Endothelial cell (in vitro differentiated cells): ENCODE data around the gene CUX1. TPM values are rescaled to one million over a fixed set of nuclear protein-coding genes. Genes with fewer than 3 reads are reported as not detected.
A peak's percentile ranks its signal among the peaks of the same experiment; 100 is the strongest.

Source experiments
- DNase-seq: peaks from one replicate; pipeline ENCODE4 v3.0.0; 2021; ENCODE audit warnings: low spot score
- H3K27ac Mint-ChIP-seq: one replicate; pipeline ENCODE4 v1.8.0; 2021; ENCODE audit warnings: mixed read lengths, inconsistent platforms; ENCODE audit not compliant: unreplicated experiment
- H3K27me3 Mint-ChIP-seq: one replicate; pipeline ENCODE4 v1.8.0; 2021; ENCODE audit warnings: mild to moderate bottlenecking, moderate library complexity, mixed read lengths, inconsistent platforms; ENCODE audit not compliant: unreplicated experiment
- H3K36me3 Mint-ChIP-seq: one replicate; pipeline ENCODE4 v1.8.0; 2021; ENCODE audit warnings: mild to moderate bottlenecking, low read depth, mixed read lengths, inconsistent platforms; ENCODE audit not compliant: unreplicated experiment
- H3K4me1 Mint-ChIP-seq: one replicate; pipeline ENCODE4 v1.8.0; 2021; ENCODE audit warnings: mild to moderate bottlenecking, mixed read lengths, inconsistent platforms; ENCODE audit not compliant: unreplicated experiment
- H3K4me3 Mint-ChIP-seq: one replicate; pipeline ENCODE4 v1.8.0; 2021; ENCODE audit warnings: mild to moderate bottlenecking, mixed read lengths, inconsistent platforms; ENCODE audit not compliant: unreplicated experiment
- H3K9me3 Mint-ChIP-seq: one replicate; pipeline ENCODE4 v1.8.0; 2021; ENCODE audit warnings: mixed read lengths, inconsistent platforms; ENCODE audit not compliant: unreplicated experiment
- total RNA-seq: library from RNA; stranded (reverse); fragmentation: NEBNext Ultra II Directional; extraction: Animal tissue kit (Norgen Biotek cat#: 25700); gene quantifications from one replicate; pipeline ENCODE4 v1.2.1, GENCODE V29; 2021; ENCODE audit not compliant: unreplicated experiment
- TF ChIP-seq, protein P1 (sequence below): fragments of 200-600 bp; sonication (generic); IDR thresholded peaks from one replicate; pipeline ENCODE4 v1.5.0; 2021; ENCODE audit warnings: antibody characterized with exemption; ENCODE audit not compliant: unreplicated experiment

The CUX1 gene
- total RNA-seq, 1 donor from 2014 or later, result 43.7 TPM

DNA sequence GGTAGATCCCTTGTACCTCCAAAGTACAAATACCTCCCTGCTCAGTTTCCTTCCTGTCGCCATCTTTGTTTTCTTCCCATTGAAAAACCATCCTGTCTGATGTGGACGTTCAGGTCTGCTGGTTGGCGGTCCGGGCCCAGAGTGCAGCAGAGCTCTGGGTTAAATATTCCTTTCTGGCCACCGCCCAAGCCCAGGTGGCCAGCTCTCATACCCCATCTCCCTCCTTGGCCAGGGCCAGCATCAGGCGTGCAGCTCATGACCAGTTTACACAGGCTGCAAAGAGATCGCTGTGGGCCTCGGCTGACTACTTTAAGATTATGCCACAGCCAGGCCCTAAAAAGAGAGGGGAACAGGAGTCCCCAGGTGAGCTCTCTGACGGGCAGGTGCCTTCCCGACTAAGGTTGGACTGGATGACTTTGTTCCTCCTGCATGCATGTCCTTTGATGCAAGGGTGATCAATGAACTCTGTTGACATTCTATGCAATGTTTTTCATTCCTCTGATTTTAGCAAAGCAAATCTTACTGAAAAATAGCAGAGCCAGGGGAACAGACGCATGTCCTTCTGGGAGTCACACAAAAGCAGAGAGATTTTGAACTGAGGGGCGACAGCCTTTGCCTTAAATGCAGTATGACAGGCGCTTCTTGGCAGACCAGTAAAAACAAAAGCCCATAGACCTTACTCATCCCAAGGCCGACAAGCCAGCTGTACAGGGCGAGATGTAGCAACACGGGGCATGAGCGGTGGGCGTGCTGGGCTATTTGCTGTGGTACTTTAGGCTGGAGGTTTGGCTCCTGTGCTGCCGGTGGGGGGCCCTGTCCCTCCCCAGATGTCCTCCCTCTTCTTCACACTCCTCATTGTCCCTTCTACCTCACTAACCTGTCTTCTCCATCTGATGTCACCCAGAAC, 435.9 kb downstream of the CUX1 start:
- Mint-ChIP-seq H3K27ac (no peak overlapping the region), H3K4me1 (peaks cover 20% of the 10 kb centered on the region), H3K36me3 (peaks cover 12% of the 10 kb centered on the region), H3K9me3 (no peaks in the 10 kb centered on the region), H3K27me3 (peaks cover 7% of the 10 kb centered on the region), H3K4me3 (no peak overlapping the region)
- DNase-seq, result no peak
- TF ChIP-seq, protein P1, sequence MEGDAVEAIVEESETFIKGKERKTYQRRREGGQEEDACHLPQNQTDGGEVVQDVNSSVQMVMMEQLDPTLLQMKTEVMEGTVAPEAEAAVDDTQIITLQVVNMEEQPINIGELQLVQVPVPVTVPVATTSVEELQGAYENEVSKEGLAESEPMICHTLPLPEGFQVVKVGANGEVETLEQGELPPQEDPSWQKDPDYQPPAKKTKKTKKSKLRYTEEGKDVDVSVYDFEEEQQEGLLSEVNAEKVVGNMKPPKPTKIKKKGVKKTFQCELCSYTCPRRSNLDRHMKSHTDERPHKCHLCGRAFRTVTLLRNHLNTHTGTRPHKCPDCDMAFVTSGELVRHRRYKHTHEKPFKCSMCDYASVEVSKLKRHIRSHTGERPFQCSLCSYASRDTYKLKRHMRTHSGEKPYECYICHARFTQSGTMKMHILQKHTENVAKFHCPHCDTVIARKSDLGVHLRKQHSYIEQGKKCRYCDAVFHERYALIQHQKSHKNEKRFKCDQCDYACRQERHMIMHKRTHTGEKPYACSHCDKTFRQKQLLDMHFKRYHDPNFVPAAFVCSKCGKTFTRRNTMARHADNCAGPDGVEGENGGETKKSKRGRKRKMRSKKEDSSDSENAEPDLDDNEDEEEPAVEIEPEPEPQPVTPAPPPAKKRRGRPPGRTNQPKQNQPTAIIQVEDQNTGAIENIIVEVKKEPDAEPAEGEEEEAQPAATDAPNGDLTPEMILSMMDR, result no peak

DNA sequence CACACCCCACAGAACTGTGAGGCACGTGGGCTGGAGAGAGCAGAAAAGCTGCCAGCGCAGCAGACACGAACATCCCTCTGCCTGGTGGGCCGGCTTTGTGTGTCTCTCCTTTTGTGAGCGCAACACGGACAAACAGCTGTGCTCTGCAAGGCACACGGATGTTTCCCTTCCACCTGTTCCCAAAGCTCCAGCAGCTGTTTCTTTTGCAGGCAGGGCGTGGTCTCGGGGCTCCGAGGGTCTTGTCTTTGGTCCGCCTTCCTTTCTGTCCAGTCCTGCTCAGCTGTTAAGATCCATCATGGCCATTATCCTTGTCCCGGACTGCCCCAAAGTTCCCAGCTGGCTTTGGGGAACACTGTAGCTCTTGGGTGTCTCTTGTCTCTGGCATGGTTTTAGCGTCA, 436.5 kb downstream of the CUX1 start:
- Mint-ChIP-seq H3K27ac (peak overlapping the region; percentile 39), H3K4me1 (peaks cover 20% of the 10 kb centered on the region), H3K9me3 (no peaks in the 10 kb centered on the region), H3K4me3 (no peak overlapping the region), H3K27me3 (peaks cover 12% of the 10 kb centered on the region), H3K36me3 (peaks cover 12% of the 10 kb centered on the region)
- no peak for DNase-seq
- TF ChIP-seq, protein P1, result no peak

DNA sequence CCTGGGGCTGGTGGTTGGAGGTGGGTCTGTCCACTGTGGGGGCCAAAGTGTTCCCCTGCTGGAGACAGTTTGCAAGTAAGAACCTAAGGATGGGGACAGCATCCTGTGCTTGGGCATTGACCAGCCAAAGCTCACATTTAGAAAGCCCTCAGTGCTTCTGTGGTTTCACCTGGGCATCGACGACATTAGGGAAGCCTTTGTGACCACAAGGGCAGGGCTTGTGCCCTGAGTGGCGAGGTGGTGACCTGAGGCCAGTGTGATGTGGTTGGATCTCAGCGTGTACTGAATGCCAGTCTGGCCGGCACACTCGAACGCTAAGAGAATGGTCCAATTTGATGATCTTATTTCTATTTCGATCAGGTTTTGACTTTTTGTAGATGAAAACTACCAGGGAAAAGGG, 437.1 kb downstream of the CUX1 start:
- H3K27me3 Mint-ChIP-seq, result peaks cover 12% of the 10 kb centered on the region
- peaks cover 20% of the 10 kb centered on the region for H3K4me1 Mint-ChIP-seq
- no peak overlapping the region for H3K27ac Mint-ChIP-seq
- no peaks in the 10 kb centered on the region for H3K9me3 Mint-ChIP-seq
- TF ChIP-seq, protein P1, result no peak
- no peak for DNase-seq
- H3K36me3 Mint-ChIP-seq, result peaks cover 9% of the 10 kb centered on the region
- no peak overlapping the region for H3K4me3 Mint-ChIP-seq

DNA sequence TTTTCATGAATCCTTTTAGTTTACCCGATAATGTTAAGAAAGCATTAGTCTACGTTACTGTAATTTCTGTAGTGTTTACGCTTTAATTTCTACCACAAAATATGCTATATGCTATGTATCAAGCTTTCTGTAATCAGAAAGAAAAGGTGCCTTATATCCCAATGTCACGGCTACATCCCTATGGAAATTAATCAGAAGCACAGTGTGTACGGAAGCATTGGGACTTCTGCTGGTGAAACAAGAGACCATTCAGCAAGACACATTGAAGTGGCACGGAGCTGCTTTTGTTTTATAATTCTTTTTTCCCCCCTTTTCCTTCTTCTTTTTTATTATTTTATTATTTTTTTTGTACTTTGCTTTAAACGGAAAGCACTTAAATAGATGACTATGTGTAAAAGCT, 438.1 kb downstream of the CUX1 start:
- no peaks in the 10 kb centered on the region for H3K9me3 Mint-ChIP-seq
- H3K27me3 Mint-ChIP-seq, result peaks cover 9% of the 10 kb centered on the region
- no peak overlapping the region for H3K27ac Mint-ChIP-seq
- no peak overlapping the region for H3K4me3 Mint-ChIP-seq
- peaks cover 20% of the 10 kb centered on the region for H3K4me1 Mint-ChIP-seq
- DNase-seq, result no peak
- TF ChIP-seq, protein P1, result no peak
- H3K36me3 Mint-ChIP-seq, result peaks cover 6% of the 10 kb centered on the region

DNA sequence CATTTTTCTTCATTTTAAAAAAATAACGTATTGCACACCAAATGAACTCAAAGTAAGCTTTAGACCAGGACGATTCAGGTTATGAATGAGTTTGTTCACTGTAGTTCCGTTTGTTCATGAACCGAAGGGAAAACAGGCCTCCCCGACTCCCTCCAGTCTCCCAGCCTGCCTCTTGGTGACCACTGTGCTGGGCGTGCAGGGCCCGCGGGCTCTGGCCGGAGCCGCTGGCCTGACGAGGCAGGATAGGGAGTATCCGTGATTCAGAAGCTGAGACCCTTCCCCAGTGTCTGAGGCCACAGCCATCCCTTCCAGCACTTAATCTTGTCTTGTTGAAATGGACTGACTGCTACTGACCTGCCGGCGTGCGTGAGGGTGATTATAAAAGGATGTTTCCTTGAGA, 438.5 kb downstream of the CUX1 start:
- H3K27ac Mint-ChIP-seq, result no peak overlapping the region
- TF ChIP-seq, protein P1, result no peak
- H3K4me1 Mint-ChIP-seq, result peaks cover 20% of the 10 kb centered on the region
- no peak for DNase-seq
- H3K9me3 Mint-ChIP-seq, result no peaks in the 10 kb centered on the region
- H3K4me3 Mint-ChIP-seq, result no peak overlapping the region
- peaks cover 9% of the 10 kb centered on the region for H3K27me3 Mint-ChIP-seq
- H3K36me3 Mint-ChIP-seq, result peaks cover 5% of the 10 kb centered on the region
